H1 (cell line): Measurements from ENCODE around the gene EXTL2. TPM values are rescaled to one million over a fixed set of nuclear protein-coding genes. Genes with fewer than 3 reads are reported as not detected.
A peak's percentile ranks its signal among the peaks of the same experiment; 100 is the strongest.

Experiments
- CTCF ChIA-PET: fragments of 300-600 bp; sonication (Branson Sonifier 250); formaldehyde crosslinking; loops from one replicate; lab custom pipeline; 2021; ENCODE audit not compliant: partially characterized antibody; lab: Charles Lee
- POLR2A ChIA-PET: fragments of 300-600 bp; sonication (Branson Sonifier 250); formaldehyde crosslinking; loops from one replicate; lab custom pipeline; 2021; ENCODE audit warnings: inconsistent platforms; ENCODE audit not compliant: partially characterized antibody; lab: Charles Lee
- DNase-seq, 2 experiments: peaks; one replicate each; pipeline versions ENCODE4 v3.0.0 to v3.0.0-alpha.2; 2010 to 2022; ENCODE audit warnings: low spot score in 2 of 2, low read depth in 1 of 2, mixed read lengths in 1 of 2
- FAIRE-seq: peaks from 2 replicates; lab custom pipeline; 2011; peaks lifted over from hg19 to GRCh38; lab: Jason Lieb, UNC
- H2AFZ ChIP-seq: 2 replicates; pipeline ENCODE4 v1.8.1; 2012; ENCODE audit warnings: low read length, inconsistent platforms
- H2AK5ac ChIP-seq: 2 replicates; pipeline ENCODE4 v1.6.1; 2013; ENCODE audit warnings: low read depth, low read length
- H2BK120ac ChIP-seq: replicated peaks from 2 replicates; pipeline ENCODE3; 2013; ENCODE audit warnings: low read depth, low read length, inconsistent platforms
- H2BK12ac ChIP-seq: 2 replicates; pipeline ENCODE4 v1.6.1; 2013; ENCODE audit warnings: low read depth, low read length
- H2BK15ac ChIP-seq: 2 replicates; pipeline ENCODE4 v1.6.1; 2013; ENCODE audit warnings: low read length
- H2BK20ac ChIP-seq: 2 replicates; pipeline ENCODE4 v1.6.1; 2013; ENCODE audit warnings: low read length
- H2BK5ac ChIP-seq: 2 replicates; pipeline ENCODE4 v1.6.1; 2013; ENCODE audit warnings: low read depth, low read length
- H3K14ac ChIP-seq: 2 replicates; pipeline ENCODE4 v1.6.1; 2013; ENCODE audit warnings: inconsistent platforms; ENCODE audit not compliant: insufficient read length
- H3K18ac ChIP-seq: 2 replicates; pipeline ENCODE4 v1.6.1; 2013; ENCODE audit warnings: low read length; ENCODE audit errors: extremely low read depth
- H3K23ac ChIP-seq: 2 replicates; pipeline ENCODE4 v1.6.1; 2013; ENCODE audit warnings: inconsistent platforms; ENCODE audit not compliant: insufficient read length
- H3K23me2 ChIP-seq: 2 replicates; pipeline ENCODE4 v1.6.1; 2013; ENCODE audit warnings: low read depth, low read length
- H3K27ac ChIP-seq: 2 replicates; pipeline ENCODE4 v1.6.1; 2011; ENCODE audit warnings: low read depth, low read length, inconsistent platforms
- H3K27me3 ChIP-seq, 4 experiments: replicated peaks in 1 of 4; 1 replicate in 1 of 4; 2 replicates in 3 of 4; pipeline versions ENCODE4 v1.6.1 to v1.8.1; 2011 to 2013; ENCODE audit warnings: low read length in 3 of 4, mild to moderate bottlenecking in 3 of 4, inconsistent platforms in 2 of 4, mixed read lengths in 2 of 4, moderate library complexity in 1 of 4; ENCODE audit not compliant: control insufficient read depth in 3 of 4, insufficient read depth in 3 of 4; ENCODE audit errors: extremely low read depth in 1 of 4
- H3K36me3 ChIP-seq, 4 experiments: 2 replicates each; pipeline versions ENCODE4 v1.6.1 to v1.8.1; 2011 to 2013; ENCODE audit warnings: mild to moderate bottlenecking in 4 of 4, low read length in 3 of 4, moderate library complexity in 2 of 4, control low read depth in 1 of 4, inconsistent platforms in 1 of 4; ENCODE audit not compliant: insufficient read depth in 4 of 4, control insufficient read depth in 2 of 4
- H3K4ac ChIP-seq: replicated peaks from 2 replicates; pipeline ENCODE3; 2013; ENCODE audit warnings: low read length, low read depth, mixed read lengths, inconsistent platforms; ENCODE audit not compliant: insufficient read length
- H3K4me1 ChIP-seq, 4 experiments: replicated peaks in 1 of 4; 1 replicate in 1 of 4; 2 replicates in 3 of 4; pipeline versions ENCODE4 v1.6.1 to v1.8.1; 2011 to 2013; ENCODE audit warnings: low read length in 3 of 4, inconsistent platforms in 2 of 4, mixed read lengths in 1 of 4; ENCODE audit not compliant: insufficient read depth in 4 of 4, control insufficient read depth in 3 of 4
- H3K4me2 ChIP-seq, 2 experiments: 2 replicates each; pipeline versions ENCODE4 v1.6.1 to v1.8.1; 2011 to 2013; ENCODE audit warnings: low read depth in 2 of 2, low read length in 2 of 2, control low read depth in 1 of 2, inconsistent platforms in 1 of 2, mild to moderate bottlenecking in 1 of 2; ENCODE audit not compliant: insufficient read depth in 1 of 2
- H3K4me3 ChIP-seq, 4 experiments: fragments of 200-600, 300-600 bp in 1 of 4; sonication (generic), shearing (Covaris generic), sonication (Bioruptor Twin) in 1 of 4; 2 replicates each; pipeline versions ENCODE4 v1.5.1 to v1.8.1; 2011 to 2016; ENCODE audit warnings: low read length in 4 of 4, low read depth in 3 of 4, control low read depth in 2 of 4, inconsistent platforms in 2 of 4, mild to moderate bottlenecking in 2 of 4, mixed read lengths in 1 of 4, moderate library complexity in 1 of 4; ENCODE audit not compliant: insufficient read depth in 2 of 4; ENCODE audit errors: extremely low read depth in 1 of 4
- H3K56ac ChIP-seq: replicated peaks from 2 replicates; pipeline ENCODE3; 2013; ENCODE audit warnings: low read depth, mild to moderate bottlenecking, mixed read lengths, low read length, inconsistent platforms; ENCODE audit not compliant: insufficient read length
- H3K79me1 ChIP-seq: 2 replicates; pipeline ENCODE4 v1.6.1; 2013; ENCODE audit warnings: low read depth, low read length, control low read depth
- H3K79me2 ChIP-seq, 2 experiments: 2 replicates each; pipeline versions ENCODE4 v1.6.1 to v1.8.1; 2012 to 2013; ENCODE audit warnings: low read length in 2 of 2, mild to moderate bottlenecking in 2 of 2, inconsistent platforms in 1 of 2; ENCODE audit not compliant: insufficient read depth in 2 of 2, control insufficient read depth in 1 of 2
- H3K9ac ChIP-seq, 4 experiments: replicated peaks in 1 of 4; 1 replicate in 1 of 4; 2 replicates in 3 of 4; pipeline versions ENCODE4 v1.6.1 to v1.8.1; 2011 to 2013; ENCODE audit warnings: low read depth in 3 of 4, low read length in 3 of 4, control low read depth in 2 of 4, mild to moderate bottlenecking in 2 of 4, moderate library complexity in 2 of 4, inconsistent platforms in 1 of 4; ENCODE audit errors: extremely low read depth in 1 of 4
- H3K9me3 ChIP-seq, 2 experiments: 2 replicates each; pipeline versions ENCODE4 v1.6.1 to v1.8.1; 2012 to 2013; ENCODE audit warnings: mild to moderate bottlenecking in 2 of 2, moderate library complexity in 2 of 2, control low read depth in 1 of 2, inconsistent platforms in 1 of 2, low read depth in 1 of 2, low read length in 1 of 2, mixed read lengths in 1 of 2; ENCODE audit not compliant: insufficient read depth in 2 of 2
- H4K20me1 ChIP-seq, 2 experiments: replicated peaks in 1 of 2; 2 replicates each; pipeline versions ENCODE3 to v1.8.1; 2011 to 2013; ENCODE audit warnings: inconsistent platforms in 2 of 2, low read length in 2 of 2, mild to moderate bottlenecking in 1 of 2; ENCODE audit not compliant: insufficient read depth in 2 of 2, control insufficient read depth in 1 of 2
- H4K5ac ChIP-seq: 2 replicates; pipeline ENCODE4 v1.6.1; 2013; ENCODE audit warnings: low read length, low read depth, mixed read lengths, inconsistent platforms; ENCODE audit not compliant: insufficient read length
- H4K8ac ChIP-seq: 2 replicates; pipeline ENCODE4 v1.8.0; 2013; ENCODE audit warnings: mild to moderate bottlenecking, moderate library complexity, low read length, inconsistent platforms; ENCODE audit not compliant: insufficient read depth; ENCODE audit errors: extremely low read depth
- H4K91ac ChIP-seq: replicated peaks from 2 replicates; pipeline ENCODE3; 2013; ENCODE audit warnings: low read length, mixed read lengths, inconsistent platforms; ENCODE audit not compliant: insufficient read length
- ATF3 ChIP-seq: IDR thresholded peaks from 2 replicates; pipeline ENCODE4 v1.6.1; 2011; ENCODE audit warnings: low read depth, mild to moderate bottlenecking, low read length; ENCODE audit not compliant: insufficient read depth
- BCL11A ChIP-seq, 2 experiments: IDR thresholded peaks; one replicate each; pipeline ENCODE4 v1.6.1; 2011; ENCODE audit warnings: low read depth in 2 of 2, low read length in 2 of 2, mild to moderate bottlenecking in 2 of 2
- CBX5 ChIP-seq: fragments of 300-800, 300-1000 bp; sonication (generic); IDR thresholded peaks from 2 replicates; pipeline ENCODE4 v1.7.1; 2016; ENCODE audit warnings: antibody characterized with exemption, low read length, low read depth
- CHD1 ChIP-seq: IDR thresholded peaks from 2 replicates; pipeline ENCODE4 v1.6.1; 2012; ENCODE audit warnings: low read depth, low read length, improper control_type of control experiment
- EP300 ChIP-seq, 2 experiments: IDR thresholded peaks; 1 replicate in 1 of 2; 2 replicates in 1 of 2; pipeline ENCODE4 v1.6.1; 2011 to 2012; ENCODE audit warnings: low read depth in 2 of 2, low read length in 2 of 2, mild to moderate bottlenecking in 2 of 2, borderline replicate concordance in 1 of 2, inconsistent platforms in 1 of 2, moderate library complexity in 1 of 2
- GTF2F1 ChIP-seq: IDR thresholded peaks from 2 replicates; pipeline ENCODE4 v1.6.1; 2012; ENCODE audit warnings: low read depth, low read length, improper control_type of control experiment, borderline replicate concordance
- JUND ChIP-seq: IDR thresholded peaks from 2 replicates; pipeline ENCODE4 v1.6.1; 2011; ENCODE audit warnings: mild to moderate bottlenecking, improper control_type of control experiment, low read length
- KDM5A ChIP-seq: fragments of 200-600 bp; IDR thresholded peaks from 2 replicates; pipeline ENCODE4 v1.7.1; 2012; ENCODE audit warnings: mild to moderate bottlenecking, low read length, inconsistent platforms, mixed read lengths
- POLR2A ChIP-seq, 2 experiments: IDR thresholded peaks; 1 replicate in 1 of 2; 2 replicates in 1 of 2; pipeline ENCODE4 v1.6.1; 2011; ENCODE audit warnings: low read depth in 2 of 2, low read length in 2 of 2, mild to moderate bottlenecking in 2 of 2; ENCODE audit errors: control extremely low read depth in 1 of 2
- RXRA ChIP-seq: IDR thresholded peaks from 2 replicates; pipeline ENCODE4 v1.6.1; 2011; ENCODE audit warnings: low read depth, mild to moderate bottlenecking, low read length, moderate library complexity; ENCODE audit not compliant: insufficient read depth
- SP4 ChIP-seq: IDR thresholded peaks from 2 replicates; pipeline ENCODE4 v1.6.1; 2012; ENCODE audit warnings: low read length, inconsistent platforms
- SUZ12 ChIP-seq: fragments of 200-600 bp; sonication (generic); IDR thresholded peaks from 2 replicates; pipeline ENCODE4 v1.6.1; 2012; ENCODE audit warnings: mild to moderate bottlenecking, inconsistent platforms, low read length, moderate library complexity, mixed read lengths
- TEAD4 ChIP-seq: IDR thresholded peaks from 2 replicates; pipeline ENCODE4 v1.6.1; 2012; ENCODE audit warnings: low read depth, low read length, inconsistent platforms, mixed read lengths
- WGBS, 2 experiments: shearing (Covaris generic) in 1 of 2; methylation state at CpG; one replicate each; pipeline versions ENCODE4 v1.1.6 to v1.1.7; 2013 to 2015; ENCODE audit warnings: low lambda C conversion rate in 2 of 2, mixed read lengths in 2 of 2, inconsistent platforms in 1 of 2, low coverage in 1 of 2, missing lambda C conversion rate in 1 of 2; ENCODE audit not compliant: insufficient replicate concordance in 2 of 2, insufficient coverage in 1 of 2, insufficient read length in 1 of 2; ENCODE audit errors: extremely low coverage in 1 of 2, missing lambda C conversion rate in 1 of 2; 5-methylcytosine and 5-hydroxymethylcytosine counted together
- polyA plus RNA-seq, 7 experiments: library from polyadenylated mRNA; depleted of rRNA in 3 of 7; stranded (reverse) in 5 of 7; unstranded in 2 of 7; fragments of >200 nt in 5 of 7; fragments of 200-250 nt in 2 of 7; gene quantifications; 1 replicate in 5 of 7; 2 replicates in 1 of 7; 4 replicates in 1 of 7; pipeline versions ENCODE4 v1.2.1 to v1.2.3, GENCODE V29; 2011 to 2013; ENCODE audit warnings: missing spikeins in 2 of 7, mixed read lengths in 2 of 7
- total RNA-seq: library from RNA; stranded (reverse); fragmentation: NEBNext Ultra II Directional; extraction: Animal tissue kit (Norgen Biotek cat#: 25700); gene quantifications from 2 replicates; pipeline ENCODE4 v1.2.1, GENCODE V29; 2021

The EXTL2 gene
- total and polyA plus RNA-seq, 2 of the 8 experiments (the other 6 are each of a cell fraction or from before 2014, with no cell fraction given), result 27.1 to 54.7 TPM

GRCh38 chr1:100942304-100943046 is 47.8 kb upstream of the EXTL2 start:
- no peak overlapping the region for H3K23ac ChIP-seq
- H4K91ac ChIP-seq, result no peak overlapping the region
- no peak for FAIRE-seq
- TF ChIP-seq POLR2A (IDR thresholded peaks at IDR 0.05; ENCODE audit: control extremely low read depth in 1 of 2, low read depth in 2 of 2, low read length in 2 of 2) (no peak), KDM5A (no peak), GTF2F1 (no peak), SUZ12 (no peak), TEAD4 (no peak), CHD1 (no peak), CBX5 (no peak), BCL11A (IDR thresholded peaks at IDR 0.05; ENCODE audit: low read depth in 2 of 2, low read length in 2 of 2) (no peak), SP4 (no peak), EP300 (IDR thresholded peaks at IDR 0.05; ENCODE audit: borderline replicate concordance in 1 of 2, low read depth in 2 of 2, low read length in 2 of 2) (no peak), JUND (no peak), ATF3 (no peak), RXRA (no peak)

More at GRCh38 chr1:100942304-100943046, 47.8 kb upstream of the EXTL2 start:
- 98% methylated on average over 2 of the region's 2 CpGs; no CpG with 5 or more reads in 1 of the 2 experiments for WGBS, 2 experiments
- Histone ChIP-seq H3K4ac (no peak overlapping the region), H2BK12ac (no peak overlapping the region), H3K4me1 (no peaks in the 10 kb centered on the region), H3K9ac (peak overlapping the region in 1 of 4 experiments; percentile 34; a peak in 1 of 7 replicates), H3K18ac (no peak overlapping the region), H2BK20ac (no peak overlapping the region), H4K8ac (no peak overlapping the region), H3K4me3 (no peak overlapping the region), H4K20me1 (no peaks in the 10 kb centered on the region), H3K14ac (no peak overlapping the region), H3K36me3 (peaks cover 0 to 12% (median 3%) of the 10 kb centered on the region in 4 experiments; a peak in 2 of 8 replicates), H3K79me1 (no peaks in the 10 kb centered on the region), H2AK5ac (no peak overlapping the region), H3K9me3 (no peaks in the 10 kb centered on the region), H3K56ac (no peak overlapping the region), H2AFZ (no peak overlapping the region), H2BK15ac (no peak overlapping the region), H2BK120ac (no peak overlapping the region), H3K79me2 (peaks cover 0 to 2% of the 10 kb centered on the region in 2 experiments; a peak in 2 of 4 replicates), H2BK5ac (no peak overlapping the region), H3K27ac (no peak overlapping the region), H3K23me2 (no peaks in the 10 kb centered on the region; the same call in 1 of the 2 replicates), H3K27me3 (no peaks in the 10 kb centered on the region), H3K4me2 (no peak overlapping the region), H4K5ac (no peak overlapping the region)
- CTCF ChIA-PET, result no interaction called here
- POLR2A ChIA-PET, result interaction anchor here (1.0 to 1.8 kb wide), 2 partner anchors 11 to 16 kb away, joined by 3 read pairs; no protein-coding TSS in a partner anchor
- DNase-seq, result no peak
